ENCODE measurements around the gene SLC7A6. TPM values are rescaled to one million over a fixed set of nuclear protein-coding genes. Genes with fewer than 3 reads are reported as not detected.
"Not testable (repeated sequence)": the region's sequence is repeated elsewhere in the genome, so short reads cannot be mapped to it uniquely, and the experiment has no call there.

Gene SLC7A6
- total RNA-seq, 1 donor from 2014 or later = 10.5 TPM

DNA sequence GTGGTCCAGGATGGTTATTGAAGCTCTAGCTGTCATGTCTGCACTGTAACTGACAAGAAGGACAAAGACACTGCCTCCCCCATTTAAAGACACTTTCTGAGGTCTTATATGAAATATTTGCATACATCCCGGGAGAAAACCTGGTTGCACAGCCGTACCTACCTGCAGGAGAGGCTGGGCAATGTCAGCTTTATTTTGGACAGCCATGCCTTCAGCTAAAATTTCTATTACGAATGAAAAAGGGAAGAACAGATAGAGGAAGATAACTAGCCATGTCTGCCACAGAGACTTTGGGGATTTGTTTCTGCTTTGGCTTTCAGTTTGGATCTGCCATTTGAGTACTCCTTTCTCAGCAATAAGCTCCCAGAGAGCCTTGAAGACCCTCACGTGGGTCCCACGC, 19.0 kb downstream of the SLC7A6 start:
- no peak for DNase-seq (ENCODE audit: low read depth in 2 of 2)

DNA sequence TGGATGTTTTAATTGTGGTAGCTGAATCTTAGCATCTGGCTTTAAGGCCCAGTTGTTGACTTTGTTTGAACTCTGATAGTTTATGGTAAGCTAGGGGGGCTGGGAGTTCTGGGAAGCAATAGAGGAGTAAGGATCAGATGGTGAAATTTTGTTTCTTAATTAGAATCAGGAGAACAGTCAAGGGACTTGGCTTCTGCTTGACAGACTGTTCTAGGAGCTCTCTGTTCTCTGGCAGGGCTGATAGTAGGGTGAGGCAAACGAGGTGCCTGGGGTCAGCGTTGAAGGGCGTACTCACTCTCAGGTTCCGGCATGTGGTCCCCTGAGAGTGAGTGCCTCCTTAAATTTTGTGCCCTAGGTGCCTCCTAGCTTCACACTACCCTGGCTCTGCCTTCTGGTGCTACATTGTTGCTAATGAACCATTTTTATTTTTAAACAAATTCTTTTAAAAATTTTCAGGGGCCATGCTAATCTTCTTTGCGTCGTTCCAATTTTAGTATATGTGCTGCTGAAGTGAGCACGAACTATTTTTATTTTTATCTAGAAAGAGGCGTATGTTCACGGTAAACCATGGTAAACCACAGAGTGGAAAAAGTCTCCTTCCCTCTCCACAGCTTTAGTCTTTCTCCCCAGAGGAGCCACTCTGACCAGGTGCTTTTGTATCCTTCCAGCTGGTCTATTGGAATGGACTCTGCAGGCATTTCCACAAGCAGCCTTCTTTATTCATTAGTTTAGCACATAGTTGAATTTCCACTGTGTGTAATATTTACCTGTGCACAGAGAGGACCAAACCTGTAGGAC, 19.7 kb downstream of the SLC7A6 start:
- no peak for DNase-seq (ENCODE audit: low read depth in 2 of 2)

- DNase-seq (ENCODE audit: low read depth in 2 of 2) = no peak
These were observed 20.5 kb downstream of the SLC7A6 start for GRCh38 chr16:68284847-68285246.

- DNase-seq (ENCODE audit: low read depth in 2 of 2) = no peak
These were observed 21.4 kb downstream of the SLC7A6 start for GRCh38 chr16:68285683-68286082.

DNA sequence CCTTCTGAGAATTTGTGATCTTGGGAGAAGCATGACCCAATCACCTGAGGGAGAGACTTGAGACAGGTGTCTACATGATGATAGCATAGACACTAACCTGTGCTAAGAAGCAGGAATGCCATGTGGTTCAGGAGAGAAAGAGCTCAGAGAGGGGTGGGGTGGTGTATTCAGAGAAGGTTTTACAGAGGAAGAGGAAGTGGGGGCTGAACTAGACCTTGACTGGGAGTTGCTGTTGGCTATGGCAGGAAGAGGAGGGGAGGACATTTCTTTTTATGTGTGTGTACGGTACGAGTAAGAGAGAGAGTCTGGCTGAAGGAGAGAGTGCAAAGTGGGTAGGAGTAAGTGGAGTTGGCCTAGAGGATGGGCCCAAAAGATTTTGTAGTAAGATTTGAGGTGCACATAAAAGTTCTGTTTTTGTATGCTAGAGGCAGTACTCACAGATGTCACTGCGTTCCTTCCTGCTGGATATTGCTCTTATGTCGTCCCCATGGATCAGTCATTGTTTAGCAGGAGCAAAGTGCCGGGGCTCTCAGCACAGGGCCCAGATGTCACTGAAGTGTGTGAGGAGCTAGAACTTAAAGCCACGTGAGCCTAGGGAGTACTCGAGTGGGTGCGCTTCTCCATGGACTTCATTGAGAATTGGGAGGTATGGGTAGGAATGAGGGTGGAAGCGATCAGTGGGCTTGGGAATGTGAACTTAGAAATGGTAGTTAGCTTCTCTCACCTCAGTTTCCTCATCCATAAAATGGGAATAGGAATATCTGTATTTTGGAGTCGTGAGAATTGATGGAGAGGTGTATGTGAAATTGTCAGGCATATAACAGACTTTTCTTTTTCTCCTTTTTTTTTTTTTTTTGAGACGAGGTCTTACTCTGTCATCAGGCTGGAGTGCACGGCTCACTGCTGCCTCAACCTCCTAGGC, 22.1 kb downstream of the SLC7A6 start:
- peak in 1 of 2 donors; percentile 29 for DNase-seq (ENCODE audit: low read depth in 2 of 2)

DNA sequence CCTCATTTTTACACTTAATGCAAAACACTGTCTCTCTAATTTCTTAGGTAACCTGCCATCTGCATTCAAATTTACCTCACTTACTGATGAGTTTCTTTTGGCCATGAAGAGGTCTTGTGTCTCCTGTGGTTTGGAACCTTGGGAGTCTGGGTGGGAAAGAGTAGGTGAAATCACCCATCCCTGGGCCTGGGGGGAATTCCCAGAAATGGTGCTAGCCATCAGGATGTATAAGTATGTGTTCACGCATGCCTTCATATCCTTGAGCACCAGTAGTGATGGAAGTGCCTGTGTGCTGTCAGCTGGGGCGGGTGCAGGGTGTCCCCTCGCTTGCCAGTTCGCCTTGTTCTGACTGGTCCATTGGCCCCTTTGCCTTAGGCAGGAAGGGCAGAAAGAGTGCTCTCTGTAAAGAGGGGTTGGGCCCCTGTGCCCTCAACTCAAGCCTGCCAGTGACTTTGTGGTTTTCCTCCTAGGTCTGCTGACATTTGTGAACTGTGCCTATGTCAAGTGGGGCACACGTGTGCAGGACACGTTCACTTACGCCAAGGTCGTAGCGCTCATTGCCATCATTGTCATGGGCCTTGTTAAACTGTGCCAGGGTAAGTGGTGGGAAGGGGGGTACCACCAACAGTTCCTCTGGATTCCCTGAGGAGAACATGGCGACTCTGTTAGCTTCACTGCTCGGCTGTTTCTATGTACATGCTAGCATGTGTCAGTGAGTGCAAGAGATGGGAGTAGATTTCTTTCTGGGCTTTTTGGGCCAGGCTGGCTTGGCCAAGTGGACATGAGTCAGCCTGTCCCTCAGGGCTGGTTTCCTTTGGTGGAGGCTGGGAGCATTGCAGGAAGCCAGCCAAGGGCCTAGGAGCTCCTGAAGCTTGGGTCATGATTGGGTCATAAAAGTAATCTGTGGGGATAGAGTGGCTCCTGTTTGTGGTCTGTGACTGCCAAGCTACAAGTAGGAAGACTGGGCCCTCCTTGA, 23.2 kb downstream of the SLC7A6 start:
- DNase-seq (ENCODE audit: low read depth in 2 of 2) = peak in 1 of 2 donors; percentile 81

DNA sequence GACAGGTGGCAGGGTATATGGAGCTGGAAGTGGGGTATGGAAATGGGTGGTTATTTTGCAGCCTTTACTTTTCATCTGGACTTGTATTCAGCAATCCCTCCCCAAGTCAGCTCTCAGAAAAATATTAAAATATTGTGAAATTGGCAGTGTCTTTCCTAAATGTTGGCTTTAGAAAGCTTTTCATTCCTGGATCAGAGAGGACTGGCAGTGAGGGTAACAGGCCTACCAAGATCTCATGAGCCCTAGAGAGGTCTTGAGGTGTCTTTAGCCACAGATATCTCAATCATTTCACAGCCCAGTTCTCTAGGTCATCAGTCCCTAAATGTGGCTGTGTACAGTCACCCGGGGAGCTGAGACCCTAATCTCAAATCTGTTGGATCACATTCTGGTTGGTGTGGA, 23.9 kb downstream of the SLC7A6 start:
- no peak for DNase-seq (ENCODE audit: low read depth in 2 of 2)

DNA sequence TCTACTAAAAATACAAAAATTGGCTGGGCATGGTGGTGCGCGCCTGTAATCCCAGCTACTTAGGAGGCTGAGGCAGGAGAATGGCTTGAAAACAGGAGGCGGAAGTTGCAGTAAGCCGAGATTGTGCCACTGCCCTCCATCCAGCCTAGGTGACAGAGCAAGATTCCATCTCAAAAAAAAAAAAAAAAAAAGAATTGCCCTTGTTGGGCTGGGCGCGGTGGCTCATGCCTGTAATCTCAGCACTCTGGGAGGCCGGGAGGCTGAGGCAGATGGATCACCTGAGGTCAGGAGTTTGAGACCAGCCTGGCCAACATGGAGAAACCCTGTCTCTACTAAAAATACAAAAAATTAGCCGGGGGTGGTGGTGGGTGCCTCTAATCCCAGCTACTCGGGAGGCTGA, 24.5 kb downstream of the SLC7A6 start:
- not testable (repeated sequence) for DNase-seq (ENCODE audit: low read depth in 2 of 2)

DNA sequence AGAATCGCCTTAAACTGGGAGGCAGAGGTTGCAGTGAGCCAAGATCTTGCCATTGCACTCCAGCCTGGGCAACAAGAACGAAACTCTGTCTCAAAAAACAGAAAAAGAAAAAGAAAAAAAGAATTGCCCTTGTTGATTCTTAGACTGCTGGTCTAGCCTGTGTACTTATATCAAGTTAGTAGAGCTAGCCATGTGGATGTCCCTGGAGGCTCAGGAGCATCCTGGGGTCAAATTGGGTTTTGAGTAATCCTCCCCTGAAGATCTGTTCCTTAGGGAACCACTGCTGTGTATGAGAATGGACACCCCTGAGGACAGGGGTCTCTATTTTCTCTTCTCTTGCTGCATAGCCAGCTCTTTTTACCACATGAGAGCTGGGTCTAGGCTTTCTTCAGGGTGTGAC, 24.9 kb downstream of the SLC7A6 start:
- DNase-seq (ENCODE audit: low read depth in 2 of 2) = no peak

DNA sequence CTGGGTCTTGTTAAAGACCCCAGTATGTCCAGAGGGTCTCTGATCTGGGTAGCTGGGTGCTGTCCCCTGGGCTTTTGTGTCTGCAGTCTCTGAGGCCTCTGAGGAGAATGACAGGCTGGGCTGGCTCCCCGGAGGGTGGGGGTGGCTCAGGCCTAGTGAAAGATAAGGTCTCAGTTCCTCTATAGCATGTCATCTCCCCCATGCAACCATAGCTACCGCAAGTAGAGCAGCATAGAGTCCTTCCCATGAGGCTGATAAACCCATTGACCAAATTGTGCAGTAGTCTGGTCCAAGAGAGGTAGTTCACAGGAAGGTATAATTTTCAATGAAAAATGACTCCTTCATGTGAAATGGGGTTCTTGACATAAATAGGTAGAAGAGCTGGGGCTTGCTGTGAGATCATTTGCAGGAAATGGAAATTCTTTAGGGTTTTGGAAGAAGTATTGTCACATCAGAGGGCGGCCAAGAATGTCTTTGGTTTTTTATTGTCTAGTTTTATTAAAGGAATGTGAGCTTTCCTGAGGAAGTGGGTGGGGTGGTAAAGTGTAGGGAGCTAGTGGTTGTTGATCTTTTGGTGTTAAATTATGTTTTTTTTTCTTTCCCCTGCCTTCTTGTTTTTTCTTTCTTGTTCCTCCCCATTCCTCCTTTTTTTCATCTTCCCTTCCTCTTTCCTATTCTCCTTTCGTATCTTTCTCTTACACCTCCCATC, 25.4 kb downstream of the SLC7A6 start:
- peak in 1 of 2 donors; percentile 63 for DNase-seq (ENCODE audit: low read depth in 2 of 2)

- DNase-seq (ENCODE audit: low read depth in 2 of 2) = no peak
These were observed 26.1 kb downstream of the SLC7A6 start for GRCh38 chr16:68290450-68290849.

GRCh38 chr16:68291227-68291626, 26.9 kb downstream of the SLC7A6 start:
- DNase-seq (ENCODE audit: low read depth in 2 of 2) = no peak

GRCh38 chr16:68292425-68292824, 28.1 kb downstream of the SLC7A6 start:
- no peak for DNase-seq (ENCODE audit: low read depth in 2 of 2)

- DNase-seq (ENCODE audit: low read depth in 2 of 2) = no peak
These were observed 32.0 kb downstream of the SLC7A6 start for GRCh38 chr16:68296291-68296690.

GRCh38 chr16:68296693-68297092, 32.4 kb downstream of the SLC7A6 start:
- DNase-seq (ENCODE audit: low read depth in 2 of 2) = no peak

DNA sequence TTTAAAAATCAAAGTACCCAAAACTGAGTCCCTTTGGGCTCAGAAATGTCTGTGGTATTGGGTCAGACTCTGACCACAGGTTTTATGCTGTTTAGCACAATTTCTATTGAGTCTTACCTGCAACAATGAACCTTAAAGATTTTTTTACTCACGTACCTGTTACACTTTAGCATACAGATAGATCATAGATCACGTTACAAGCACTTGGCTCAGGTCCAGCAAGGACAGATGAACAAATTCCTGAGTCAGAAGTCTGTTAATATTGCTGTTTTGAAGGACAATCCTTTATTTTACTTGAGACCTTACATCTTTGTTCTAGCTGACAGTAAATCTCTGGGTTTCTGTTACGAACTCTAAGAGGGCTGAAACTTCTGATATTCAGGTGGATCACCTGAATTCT, 33.6 kb downstream of the SLC7A6 start:
- DNase-seq (ENCODE audit: low read depth in 2 of 2) = peak in 1 of 2 donors; percentile 22

DNA sequence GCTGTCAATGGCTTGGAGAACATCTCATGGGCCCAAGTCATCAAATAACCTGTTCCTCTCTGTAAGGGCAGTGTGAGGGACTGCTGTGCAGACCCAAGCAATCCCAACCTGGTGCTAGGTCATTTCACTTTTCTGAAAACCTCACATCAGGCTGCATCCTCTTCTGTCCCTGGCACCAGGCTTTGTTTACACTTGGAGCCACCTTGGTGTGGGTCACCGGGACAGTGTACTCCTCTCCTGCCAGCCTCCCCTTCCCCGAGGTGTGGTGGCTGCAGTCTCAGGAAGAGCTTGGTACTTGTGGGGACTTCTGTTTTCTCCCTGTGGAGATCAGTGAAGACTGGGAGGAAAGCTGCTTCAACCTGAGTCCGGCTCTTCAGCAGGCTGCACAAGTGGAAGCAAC, 34.0 kb downstream of the SLC7A6 start:
- no peak for DNase-seq (ENCODE audit: low read depth in 2 of 2)

- DNase-seq (ENCODE audit: low read depth in 2 of 2) = no peak
These were observed 34.7 kb downstream of the SLC7A6 start for GRCh38 chr16:68298907-68299561.

- no peak for DNase-seq (ENCODE audit: low read depth in 2 of 2)
These were observed 35.5 kb downstream of the SLC7A6 start for GRCh38 chr16:68299571-68300453.

All from dermis microvascular lymphatic vessel endothelial cell (primary cell).